Stimulated activated CD8-positive, alpha-beta memory T cell treated with anti-CD3 and anti-CD28 coated beads, Interleukin-12 subunit alpha, Interleukin-12 subunit beta, amount 100 ng/mL, for 1 hour (primary cell): Measurements from ENCODE around the gene FRAT1.

Experiments used
- DNase-seq: peaks from one replicate; pipeline ENCODE4 v3.0.0-alpha.2; 2020; ENCODE audit warnings: low read depth

Gene FRAT1

GRCh38 chr10:97365761-97366351 lies 46.8 kb downstream of the FRAT1 start:
- DNase-seq = no peak

GRCh38 chr10:97366572-97366971 lies 47.5 kb downstream of the FRAT1 start:
- no peak for DNase-seq

GRCh38 chr10:97367126-97367649 lies 48.1 kb downstream of the FRAT1 start:
- no peak for DNase-seq
